Measurements from ENCODE around the gene TP63.
A peak's percentile ranks its signal among the peaks of the same experiment; 100 is the strongest.

TP63 gene

DNA sequence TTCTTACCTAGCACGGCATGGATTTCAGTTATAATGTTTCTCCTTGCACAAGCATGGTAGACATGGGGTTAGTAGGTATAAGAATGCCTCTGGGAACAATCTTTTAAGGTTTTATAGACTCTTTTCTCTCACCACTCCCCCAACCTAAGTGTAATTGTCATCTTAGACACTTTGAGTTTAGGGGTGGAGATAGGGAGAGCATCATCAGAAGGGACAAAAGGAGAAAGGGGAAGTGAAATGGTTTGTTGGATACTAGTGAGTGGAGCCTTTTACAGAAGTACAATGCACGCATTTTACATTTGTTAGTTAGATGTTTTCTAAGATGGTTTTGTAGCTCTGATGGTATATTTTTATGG, 189.2 kb downstream of the TP63 start:
- TF ChIP-seq GABPA (IDR thresholded peaks at IDR 0.05; ENCODE audit: low read depth) (no peak), SPI1 (IDR thresholded peaks at IDR 0.05; ENCODE audit: borderline replicate concordance, low read depth) (peak; percentile 90)
- DNase-seq (ENCODE audit: low read depth in 1 of 2, low spot score in 1 of 2) = no peak
- Histone ChIP-seq H3K27me3 (ENCODE audit: insufficient read depth, poor library complexity, severe bottlenecking) (no peaks in the 10 kb centered on the region), H3K27ac (replicated peaks) (no peak overlapping the region), H3K4me3 (replicated peaks; ENCODE audit: insufficient read depth, low read length) (no peak overlapping the region)

DNA sequence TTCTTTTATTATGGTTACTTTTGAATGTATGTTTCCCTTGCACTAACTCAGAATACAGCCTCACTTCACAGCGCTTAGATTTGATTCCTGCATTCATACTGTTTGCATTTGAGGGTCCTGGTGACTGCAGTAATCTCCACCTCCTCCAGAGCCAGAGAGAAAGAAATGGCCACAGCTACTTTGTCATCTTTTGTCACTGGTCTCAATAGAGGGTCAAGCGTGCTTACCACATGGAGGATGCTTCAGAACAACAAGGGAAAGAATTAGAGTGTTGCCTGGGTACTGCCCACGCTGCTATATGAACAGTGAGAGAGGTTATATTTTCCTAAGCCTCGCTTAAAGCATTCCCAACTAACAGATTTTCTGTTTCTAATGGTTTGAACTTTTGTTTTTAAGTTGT, 190.1 kb downstream of the TP63 start:
- no peak for TF ChIP-seq SPI1 (IDR thresholded peaks at IDR 0.05; ENCODE audit: borderline replicate concordance, low read depth)
- TF ChIP-seq POLR2AphosphoS5 (IDR thresholded peaks at IDR 0.05; ENCODE audit: low read depth) = no peak
- TF ChIP-seq, protein P1, sequence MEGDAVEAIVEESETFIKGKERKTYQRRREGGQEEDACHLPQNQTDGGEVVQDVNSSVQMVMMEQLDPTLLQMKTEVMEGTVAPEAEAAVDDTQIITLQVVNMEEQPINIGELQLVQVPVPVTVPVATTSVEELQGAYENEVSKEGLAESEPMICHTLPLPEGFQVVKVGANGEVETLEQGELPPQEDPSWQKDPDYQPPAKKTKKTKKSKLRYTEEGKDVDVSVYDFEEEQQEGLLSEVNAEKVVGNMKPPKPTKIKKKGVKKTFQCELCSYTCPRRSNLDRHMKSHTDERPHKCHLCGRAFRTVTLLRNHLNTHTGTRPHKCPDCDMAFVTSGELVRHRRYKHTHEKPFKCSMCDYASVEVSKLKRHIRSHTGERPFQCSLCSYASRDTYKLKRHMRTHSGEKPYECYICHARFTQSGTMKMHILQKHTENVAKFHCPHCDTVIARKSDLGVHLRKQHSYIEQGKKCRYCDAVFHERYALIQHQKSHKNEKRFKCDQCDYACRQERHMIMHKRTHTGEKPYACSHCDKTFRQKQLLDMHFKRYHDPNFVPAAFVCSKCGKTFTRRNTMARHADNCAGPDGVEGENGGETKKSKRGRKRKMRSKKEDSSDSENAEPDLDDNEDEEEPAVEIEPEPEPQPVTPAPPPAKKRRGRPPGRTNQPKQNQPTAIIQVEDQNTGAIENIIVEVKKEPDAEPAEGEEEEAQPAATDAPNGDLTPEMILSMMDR (IDR thresholded peaks at IDR 0.05; ENCODE audit: insufficient read depth, low read length) = no peak
- no peak for TF ChIP-seq GABPA (IDR thresholded peaks at IDR 0.05; ENCODE audit: low read depth)
- TF ChIP-seq, protein P2, sequence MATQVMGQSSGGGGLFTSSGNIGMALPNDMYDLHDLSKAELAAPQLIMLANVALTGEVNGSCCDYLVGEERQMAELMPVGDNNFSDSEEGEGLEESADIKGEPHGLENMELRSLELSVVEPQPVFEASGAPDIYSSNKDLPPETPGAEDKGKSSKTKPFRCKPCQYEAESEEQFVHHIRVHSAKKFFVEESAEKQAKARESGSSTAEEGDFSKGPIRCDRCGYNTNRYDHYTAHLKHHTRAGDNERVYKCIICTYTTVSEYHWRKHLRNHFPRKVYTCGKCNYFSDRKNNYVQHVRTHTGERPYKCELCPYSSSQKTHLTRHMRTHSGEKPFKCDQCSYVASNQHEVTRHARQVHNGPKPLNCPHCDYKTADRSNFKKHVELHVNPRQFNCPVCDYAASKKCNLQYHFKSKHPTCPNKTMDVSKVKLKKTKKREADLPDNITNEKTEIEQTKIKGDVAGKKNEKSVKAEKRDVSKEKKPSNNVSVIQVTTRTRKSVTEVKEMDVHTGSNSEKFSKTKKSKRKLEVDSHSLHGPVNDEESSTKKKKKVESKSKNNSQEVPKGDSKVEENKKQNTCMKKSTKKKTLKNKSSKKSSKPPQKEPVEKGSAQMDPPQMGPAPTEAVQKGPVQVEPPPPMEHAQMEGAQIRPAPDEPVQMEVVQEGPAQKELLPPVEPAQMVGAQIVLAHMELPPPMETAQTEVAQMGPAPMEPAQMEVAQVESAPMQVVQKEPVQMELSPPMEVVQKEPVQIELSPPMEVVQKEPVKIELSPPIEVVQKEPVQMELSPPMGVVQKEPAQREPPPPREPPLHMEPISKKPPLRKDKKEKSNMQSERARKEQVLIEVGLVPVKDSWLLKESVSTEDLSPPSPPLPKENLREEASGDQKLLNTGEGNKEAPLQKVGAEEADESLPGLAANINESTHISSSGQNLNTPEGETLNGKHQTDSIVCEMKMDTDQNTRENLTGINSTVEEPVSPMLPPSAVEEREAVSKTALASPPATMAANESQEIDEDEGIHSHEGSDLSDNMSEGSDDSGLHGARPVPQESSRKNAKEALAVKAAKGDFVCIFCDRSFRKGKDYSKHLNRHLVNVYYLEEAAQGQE (IDR thresholded peaks at IDR 0.05; ENCODE audit: insufficient replicate concordance, low read depth) = no peak
- Histone ChIP-seq H3K27ac (replicated peaks) (no peak overlapping the region), H3K27me3 (ENCODE audit: insufficient read depth, poor library complexity, severe bottlenecking) (no peaks in the 10 kb centered on the region), H3K4me3 (replicated peaks; ENCODE audit: insufficient read depth, low read length) (no peak overlapping the region)
- DNase-seq (ENCODE audit: low read depth in 1 of 2, low spot score in 1 of 2) = no peak

DNA sequence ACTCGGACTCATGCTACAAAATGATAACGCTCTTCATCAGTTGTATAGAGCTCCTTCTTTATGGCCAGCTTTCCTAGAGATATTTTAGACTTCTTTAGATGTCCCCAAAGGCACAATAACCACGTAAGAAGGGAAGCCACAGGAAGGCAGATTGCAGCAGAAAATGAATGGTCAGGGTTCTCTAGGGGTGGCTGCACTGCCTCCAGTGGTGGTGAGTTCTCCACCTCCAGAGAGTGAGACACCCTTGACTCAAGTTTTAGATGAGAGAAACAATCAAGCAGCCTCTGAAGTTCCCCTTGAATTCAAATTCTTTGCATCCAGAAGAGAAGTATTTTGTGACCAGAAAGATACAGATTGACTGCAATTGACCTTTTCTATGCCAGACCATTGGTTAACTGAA, 191.5 kb downstream of the TP63 start:
- no peaks in the 10 kb centered on the region for H3K27me3 ChIP-seq (ENCODE audit: insufficient read depth, poor library complexity, severe bottlenecking)
- no peak for DNase-seq (ENCODE audit: low read depth in 1 of 2, low spot score in 1 of 2)
- no peak overlapping the region for H3K27ac ChIP-seq (replicated peaks)
- no peak overlapping the region for H3K4me3 ChIP-seq (replicated peaks; ENCODE audit: insufficient read depth, low read length)
- TF ChIP-seq GABPA (IDR thresholded peaks at IDR 0.05; ENCODE audit: low read depth) (no peak), SPI1 (IDR thresholded peaks at IDR 0.05; ENCODE audit: borderline replicate concordance, low read depth) (no peak), POLR2AphosphoS5 (IDR thresholded peaks at IDR 0.05; ENCODE audit: low read depth) (no peak)
- TF ChIP-seq, protein P1 (IDR thresholded peaks at IDR 0.05; ENCODE audit: insufficient read depth, low read length) = no peak
- TF ChIP-seq, protein P2 (IDR thresholded peaks at IDR 0.05; ENCODE audit: insufficient replicate concordance, low read depth) = no peak

DNA sequence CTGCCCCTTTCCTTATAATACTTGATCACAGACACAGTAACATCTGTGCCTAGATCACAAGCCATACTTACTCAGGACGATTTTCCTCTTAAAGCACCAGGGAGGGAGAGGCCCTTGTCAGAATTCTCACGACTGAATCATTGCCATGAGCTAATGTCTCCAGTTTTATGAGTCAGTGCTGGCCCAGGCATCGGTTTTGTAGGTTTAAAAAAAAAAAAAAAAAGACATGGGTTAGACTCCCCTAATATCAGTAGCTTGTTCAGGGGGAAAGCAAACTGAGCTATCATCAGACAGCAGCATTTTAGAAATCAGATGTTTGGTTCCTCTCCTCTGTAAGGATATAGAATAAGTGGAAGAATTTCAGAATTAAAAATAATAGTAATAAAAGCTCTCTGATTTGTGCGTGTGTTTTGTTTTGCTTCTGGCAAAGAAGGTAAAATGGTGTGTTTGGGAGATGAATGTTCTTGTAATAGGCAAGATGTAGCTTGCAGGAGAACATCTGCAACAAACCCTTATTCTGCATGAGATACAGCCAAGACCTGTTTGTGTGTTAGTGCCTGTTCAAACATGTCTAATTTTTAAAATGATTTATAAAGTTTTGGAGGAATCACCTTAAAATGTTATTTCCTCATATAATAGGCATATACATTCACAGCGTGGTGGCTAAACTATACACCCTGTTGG, 193.6 kb downstream of the TP63 start:
- no peak overlapping the region for H3K27ac ChIP-seq (replicated peaks)
- no peaks in the 10 kb centered on the region for H3K27me3 ChIP-seq (ENCODE audit: insufficient read depth, poor library complexity, severe bottlenecking)
- H3K4me3 ChIP-seq (replicated peaks; ENCODE audit: insufficient read depth, low read length) = no peak overlapping the region
- no peak for DNase-seq (ENCODE audit: low read depth in 1 of 2, low spot score in 1 of 2)
- no peak for TF ChIP-seq GABPA (IDR thresholded peaks at IDR 0.05; ENCODE audit: low read depth)
- TF ChIP-seq, protein P1 (IDR thresholded peaks at IDR 0.05; ENCODE audit: insufficient read depth, low read length) = no peak
- TF ChIP-seq SPI1 (IDR thresholded peaks at IDR 0.05; ENCODE audit: borderline replicate concordance, low read depth) = no peak
- TF ChIP-seq, protein P2 (IDR thresholded peaks at IDR 0.05; ENCODE audit: insufficient replicate concordance, low read depth) = no peak
- no peak for TF ChIP-seq POLR2AphosphoS5 (IDR thresholded peaks at IDR 0.05; ENCODE audit: low read depth)
